Pulmonary artery endothelial cell (primary cell): ENCODE results near the gene GPM6B. TPM values are rescaled to one million over a fixed set of nuclear protein-coding genes. Genes with fewer than 3 reads are reported as not detected.
"Not testable (repeated sequence)": the region's sequence is repeated elsewhere in the genome, so short reads cannot be mapped to it uniquely, and the experiment has no call there.

Experiments
- DNase-seq: peaks from one replicate; pipeline ENCODE4 v3.0.0-alpha.2; 2011; ENCODE audit warnings: low read depth, low spot score
- total RNA-seq: library from RNA; depleted of rRNA; stranded (reverse); fragments of >200 nt; gene quantifications from 2 replicates; pipeline ENCODE4 v1.2.3, GENCODE V29; 2014

The GPM6B gene
- total RNA-seq, 1 donor from 2014 or later, result 2.2 TPM

- no peak for DNase-seq
These were observed 84.4 kb downstream of the GPM6B start for GRCh38 chrX:13732246-13733067.

GRCh38 chrX:13730523-13730922, 86.4 kb downstream of the GPM6B start:
- not testable (repeated sequence) for DNase-seq

GRCh38 chrX:13726583-13726982, 90.3 kb downstream of the GPM6B start:
- not testable (repeated sequence) for DNase-seq

- DNase-seq, result not testable (repeated sequence)
These were observed 92.0 kb downstream of the GPM6B start for GRCh38 chrX:13724878-13725277.

- DNase-seq, result no peak
These were observed 94.9 kb downstream of the GPM6B start for GRCh38 chrX:13721819-13722519.

- DNase-seq, result no peak
These were observed 95.5 kb downstream of the GPM6B start for GRCh38 chrX:13721371-13721770.

Other genes with a start within 250 kb of the GPM6B start
- gene EGFL6, start 247.5 kb downstream of the GPM6B start, total RNA-seq, result not detected in 2 replicates
- gene TCEANC, start 164.0 kb downstream of the GPM6B start, total RNA-seq, result 0.99 and 1.3 TPM in 2 replicates
- gene RAB9A, start 128.0 kb downstream of the GPM6B start, total RNA-seq, result 17.7 and 23.5 TPM in 2 replicates
- gene TRAPPC2, start 82.5 kb downstream of the GPM6B start, total RNA-seq, result 8.6 and 10.2 TPM in 2 replicates
- 5.9 and 6.7 TPM in 2 replicates for gene OFD1, start 82.3 kb downstream of the GPM6B start, total RNA-seq
- gene GEMIN8, start 212.8 kb upstream of the GPM6B start, total RNA-seq, result 13.4 and 16.7 TPM in 2 replicates